HCT116 (cell line): Measurements from ENCODE around the gene MRPS18A. TPM values are rescaled to one million over a fixed set of nuclear protein-coding genes. Genes with fewer than 3 reads are reported as not detected.
"Not testable (repeated sequence)": the region's sequence is repeated elsewhere in the genome, so short reads cannot be mapped to it uniquely, and the experiment has no call there.

Source experiments
- ATAC-seq: fragments of 200-7000 bp; cut with Tn5 transposase; 2 replicates; pipeline ENCODE4 v1.9.1; 2020; ENCODE audit warnings: mild to moderate bottlenecking, moderate library complexity
- BruUV-seq: library from RNA; stranded (reverse); fragments of 400-500 nt; replicated peaks from 2 replicates; lab custom pipeline; 2021; lab: Mats Ljungman, UMichigan
- CTCF ChIA-PET: fragments of 300-600 bp; sonication (Branson Sonifier 250); formaldehyde crosslinking; loops from one replicate; lab custom pipeline; 2021; ENCODE audit warnings: antibody characterized with exemption; lab: Charles Lee
- POLR2A ChIA-PET: fragments of 300-600, 350-600 bp; sonication (Branson Sonifier 250); formaldehyde crosslinking; loops from one replicate; lab custom pipeline; 2021; ENCODE audit warnings: antibody characterized with exemption; lab: Charles Lee
- RAD21 ChIA-PET, 2 experiments: fragments of 300-600 bp; sonication (Branson Sonifier 250); formaldehyde crosslinking; loops; one replicate each; lab custom pipeline; 2023; ENCODE audit warnings: low total read pairs in 2 of 2; ENCODE audit not compliant: uncharacterized antibody in 2 of 2, unreplicated experiment in 2 of 2, low non-redundant PET in 1 of 2; lab: Charles Lee
- DNase-seq: peaks from one replicate; pipeline ENCODE4 v3.0.0-alpha.2; 2010; ENCODE audit warnings: low read depth, low spot score
- H2AFZ ChIP-seq: fragments of 200-600 bp; shearing (Covaris generic), sonication (generic); 2 replicates; pipeline ENCODE4 v1.6.1; 2017; ENCODE audit warnings: low read depth, mixed run types, mixed read lengths, antibody characterized with exemption, low read length; ENCODE audit not compliant: poor library complexity, severe bottlenecking
- H3K27ac ChIP-seq: 2 replicates; pipeline ENCODE4 v1.5.1; 2012; ENCODE audit warnings: low read depth, low read length
- H3K27me3 ChIP-seq: fragments of 200-600 bp; sonication (generic); 2 replicates; pipeline ENCODE4 v1.6.1; 2016; ENCODE audit warnings: mixed run types, low read length, mixed read lengths; ENCODE audit not compliant: insufficient read depth
- H3K36me3 ChIP-seq, 2 experiments: fragments of 200-500 bp in 1 of 2; fragments of 200-600 bp in 1 of 2; sonication (Bioruptor generic) in 1 of 2; sonication (generic) in 1 of 2; 2 replicates each; pipeline versions ENCODE4 v1.5.1 to v1.6.1; 2014 to 2016; ENCODE audit warnings: low read length in 2 of 2, inconsistent platforms in 1 of 2, mixed read lengths in 1 of 2, mixed run types in 1 of 2; ENCODE audit not compliant: insufficient read depth in 2 of 2, control insufficient read depth in 1 of 2
- H3K4me1 ChIP-seq, 2 experiments: fragments of 200-600 bp in 1 of 2; sonication (generic) in 1 of 2; 2 replicates each; pipeline versions ENCODE4 v1.5.1 to v1.6.1; 2012 to 2017; ENCODE audit warnings: low read length in 2 of 2, inconsistent platforms in 1 of 2, mild to moderate bottlenecking in 1 of 2, mixed read lengths in 1 of 2, mixed run types in 1 of 2, moderate library complexity in 1 of 2; ENCODE audit not compliant: insufficient read depth in 2 of 2, control insufficient read depth in 1 of 2
- H3K4me2 ChIP-seq: fragments of 200-600 bp; sonication (generic); 2 replicates; pipeline ENCODE4 v1.6.1; 2017; ENCODE audit warnings: mixed run types, low read length, mixed read lengths
- H3K4me3 ChIP-seq, 2 experiments: fragments of 200-600 bp in 1 of 2; sonication (generic) in 1 of 2; replicated peaks in 1 of 2; 2 replicates each; pipeline ENCODE4 v1.5.1; 2011 to 2016; ENCODE audit warnings: low read length in 2 of 2, control low read depth in 1 of 2, low read depth in 1 of 2, mild to moderate bottlenecking in 1 of 2, mixed read lengths in 1 of 2, mixed run types in 1 of 2
- H3K79me2 ChIP-seq: fragments of 200-600 bp; sonication (generic); 2 replicates; pipeline ENCODE4 v1.6.1; 2017; ENCODE audit warnings: mild to moderate bottlenecking, mixed run types, low read length, moderate library complexity, mixed read lengths; ENCODE audit not compliant: insufficient read depth
- H3K9ac ChIP-seq: fragments of 200-600 bp; sonication (generic); 2 replicates; pipeline ENCODE4 v1.6.1; 2016; ENCODE audit warnings: low read length, mixed read lengths
- H3K9me2 ChIP-seq: fragments of 200-600 bp; sonication (generic), shearing (Covaris generic); 2 replicates; pipeline ENCODE4 v1.6.1; 2017; ENCODE audit warnings: mixed run types, mild to moderate bottlenecking, moderate library complexity; ENCODE audit not compliant: insufficient read depth
- H3K9me3 ChIP-seq, 2 experiments: fragments of 200-500 bp in 1 of 2; fragments of 200-600 bp in 1 of 2; sonication (Bioruptor generic) in 1 of 2; sonication (generic) in 1 of 2; 2 replicates each; pipeline ENCODE4 v1.6.1; 2014 to 2017; ENCODE audit warnings: low read length in 2 of 2, mixed read lengths in 2 of 2, inconsistent platforms in 1 of 2, low read depth in 1 of 2, mild to moderate bottlenecking in 1 of 2, mixed run types in 1 of 2, moderate library complexity in 1 of 2; ENCODE audit not compliant: control insufficient read depth in 1 of 2, insufficient read depth in 1 of 2
- H4K20me1 ChIP-seq: fragments of 200-600 bp; sonication (generic), shearing (Covaris generic); 2 replicates; pipeline ENCODE4 v1.6.1; 2017; ENCODE audit warnings: mixed run types, mild to moderate bottlenecking, moderate library complexity; ENCODE audit not compliant: insufficient read depth
- CBX3 ChIP-seq: IDR thresholded peaks from 2 replicates; pipeline ENCODE4 v1.6.1; 2012; ENCODE audit warnings: low read depth
- EZH2 ChIP-seq: fragments of 200-600 bp; sonication (generic); IDR thresholded peaks from 2 replicates; pipeline ENCODE4 v1.6.1; 2017; ENCODE audit warnings: antibody characterized with exemption, mixed run types
- FOSL1 ChIP-seq: IDR thresholded peaks from 2 replicates; pipeline ENCODE4 v1.6.1; 2012; ENCODE audit warnings: low read depth
- JUND ChIP-seq: IDR thresholded peaks from 2 replicates; pipeline ENCODE4 v1.6.1; 2012
- SRF ChIP-seq: IDR thresholded peaks from 2 replicates; pipeline ENCODE4 v1.6.1; 2012; ENCODE audit warnings: low read depth
- ZFX ChIP-seq: fragments of 450-650 bp; IDR thresholded peaks from 2 replicates; pipeline ENCODE4 v1.6.1; 2017
- intact Hi-C: fragments of 100-400 bp; cut with micrococcal nuclease; formaldehyde crosslinking; loops from 2 replicates; pipeline ENCODE4 v1.10.0; 2022
- total RNA-seq: library from RNA; stranded (reverse); gene quantifications from one replicate; pipeline ENCODE4 v1.2.1, GENCODE V29; 2021; ENCODE audit not compliant: unreplicated experiment
- TF ChIP-seq, protein P1 (sequence below): IDR thresholded peaks from 2 replicates; pipeline ENCODE4 v1.6.1; 2012; ENCODE audit warnings: low read depth
- TF ChIP-seq, protein P2 (sequence below): IDR thresholded peaks from 2 replicates; pipeline ENCODE4 v1.6.1; 2012
- TF ChIP-seq, protein P3 (sequence below): IDR thresholded peaks from 2 replicates; pipeline ENCODE4 v1.6.1; 2012

The MRPS18A gene
- total RNA-seq, 1 experiment from 2014 or later, result 63.0 TPM

DNA sequence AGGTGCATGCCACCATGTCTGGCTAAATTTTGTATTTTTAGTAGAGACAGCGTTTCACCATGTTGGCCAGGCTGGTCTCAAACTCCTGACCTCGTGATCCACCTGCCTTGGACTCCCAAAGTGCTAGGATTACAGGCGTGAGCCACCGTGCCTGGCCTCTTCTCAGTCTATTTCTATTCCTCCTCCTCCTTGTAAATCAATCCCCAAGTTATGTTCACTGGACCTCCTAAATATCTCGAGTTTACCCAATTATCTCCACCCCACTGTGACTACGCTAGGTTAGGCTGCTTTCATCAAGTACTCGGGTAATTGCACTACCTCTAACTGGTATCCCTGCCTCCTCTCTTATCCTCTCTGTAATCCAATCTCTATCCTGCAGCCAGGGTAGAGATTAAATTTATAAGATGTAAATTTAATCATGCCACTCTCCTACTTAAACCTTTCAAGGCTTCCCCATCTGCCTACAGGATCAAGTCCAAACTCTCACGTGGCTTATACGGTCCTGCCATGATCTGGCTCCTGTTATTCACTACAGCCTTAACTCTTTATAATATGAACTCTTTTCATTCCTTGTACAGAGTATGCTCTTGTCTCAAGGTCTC is 52.8 kb downstream of the MRPS18A start (continued):
- TF ChIP-seq, protein P1, sequence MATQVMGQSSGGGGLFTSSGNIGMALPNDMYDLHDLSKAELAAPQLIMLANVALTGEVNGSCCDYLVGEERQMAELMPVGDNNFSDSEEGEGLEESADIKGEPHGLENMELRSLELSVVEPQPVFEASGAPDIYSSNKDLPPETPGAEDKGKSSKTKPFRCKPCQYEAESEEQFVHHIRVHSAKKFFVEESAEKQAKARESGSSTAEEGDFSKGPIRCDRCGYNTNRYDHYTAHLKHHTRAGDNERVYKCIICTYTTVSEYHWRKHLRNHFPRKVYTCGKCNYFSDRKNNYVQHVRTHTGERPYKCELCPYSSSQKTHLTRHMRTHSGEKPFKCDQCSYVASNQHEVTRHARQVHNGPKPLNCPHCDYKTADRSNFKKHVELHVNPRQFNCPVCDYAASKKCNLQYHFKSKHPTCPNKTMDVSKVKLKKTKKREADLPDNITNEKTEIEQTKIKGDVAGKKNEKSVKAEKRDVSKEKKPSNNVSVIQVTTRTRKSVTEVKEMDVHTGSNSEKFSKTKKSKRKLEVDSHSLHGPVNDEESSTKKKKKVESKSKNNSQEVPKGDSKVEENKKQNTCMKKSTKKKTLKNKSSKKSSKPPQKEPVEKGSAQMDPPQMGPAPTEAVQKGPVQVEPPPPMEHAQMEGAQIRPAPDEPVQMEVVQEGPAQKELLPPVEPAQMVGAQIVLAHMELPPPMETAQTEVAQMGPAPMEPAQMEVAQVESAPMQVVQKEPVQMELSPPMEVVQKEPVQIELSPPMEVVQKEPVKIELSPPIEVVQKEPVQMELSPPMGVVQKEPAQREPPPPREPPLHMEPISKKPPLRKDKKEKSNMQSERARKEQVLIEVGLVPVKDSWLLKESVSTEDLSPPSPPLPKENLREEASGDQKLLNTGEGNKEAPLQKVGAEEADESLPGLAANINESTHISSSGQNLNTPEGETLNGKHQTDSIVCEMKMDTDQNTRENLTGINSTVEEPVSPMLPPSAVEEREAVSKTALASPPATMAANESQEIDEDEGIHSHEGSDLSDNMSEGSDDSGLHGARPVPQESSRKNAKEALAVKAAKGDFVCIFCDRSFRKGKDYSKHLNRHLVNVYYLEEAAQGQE, result no peak
- TF ChIP-seq, protein P2, sequence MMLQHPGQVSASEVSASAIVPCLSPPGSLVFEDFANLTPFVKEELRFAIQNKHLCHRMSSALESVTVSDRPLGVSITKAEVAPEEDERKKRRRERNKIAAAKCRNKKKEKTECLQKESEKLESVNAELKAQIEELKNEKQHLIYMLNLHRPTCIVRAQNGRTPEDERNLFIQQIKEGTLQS, result no peak
- TF ChIP-seq EZH2 (no peak), FOSL1 (no peak), SRF (no peak), ZFX (no peak), JUND (no peak), CBX3 (no peak)
- TF ChIP-seq, protein P3, sequence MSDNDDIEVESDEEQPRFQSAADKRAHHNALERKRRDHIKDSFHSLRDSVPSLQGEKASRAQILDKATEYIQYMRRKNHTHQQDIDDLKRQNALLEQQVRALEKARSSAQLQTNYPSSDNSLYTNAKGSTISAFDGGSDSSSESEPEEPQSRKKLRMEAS, result no peak

DNA sequence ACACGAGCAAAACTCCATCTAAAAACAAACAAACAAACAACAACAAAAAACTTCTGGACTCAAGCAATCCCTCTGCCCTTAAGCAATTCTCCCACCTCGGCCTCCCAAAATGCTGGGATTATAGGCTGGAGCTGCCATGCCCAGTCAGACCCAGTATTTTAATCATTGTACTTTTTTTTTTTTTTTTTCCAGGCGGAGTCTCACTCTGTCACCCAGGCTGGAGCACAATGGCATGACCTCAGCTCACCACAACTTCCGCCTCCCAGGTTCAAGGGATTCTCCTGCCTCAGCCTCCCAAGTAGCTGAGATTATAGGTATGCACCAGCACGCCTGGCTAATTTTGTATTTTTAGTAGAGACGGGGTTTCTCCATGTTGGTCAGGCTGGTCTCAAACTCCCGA is 54.6 kb downstream of the MRPS18A start:
- H2AFZ ChIP-seq, H3K4me2 ChIP-seq, H3K27ac ChIP-seq, ATAC-seq, RAD21 ChIA-PET, POLR2A ChIA-PET, CTCF ChIA-PET, H3K4me3 ChIP-seq, H3K9ac ChIP-seq, BruUV-seq, intact Hi-C loops, H4K20me1 ChIP-seq, H3K9me3 ChIP-seq, H3K9me2 ChIP-seq, H3K36me3 ChIP-seq, DNase-seq, H3K27me3 ChIP-seq: not testable (repeated sequence)
- Histone ChIP-seq H3K4me1 (peaks cover 17 to 39% of the 10 kb centered on the region in 2 experiments), H3K79me2 (peaks cover 31% of the 10 kb centered on the region)
